BJ (cell line): ENCODE measurements around the gene PCNT. TPM values are rescaled to one million over a fixed set of nuclear protein-coding genes. Genes with fewer than 3 reads are reported as not detected.

Experiments
- CTCF ChIA-PET: fragments of 350-600 bp; formaldehyde crosslinking; extraction: SDS; loops from one replicate; lab custom pipeline; 2021; ENCODE audit warnings: antibody characterized with exemption, inconsistent platforms; lab: Yijun Ruan, JAX
- POLR2A ChIA-PET: fragments of 300-600 bp; sonication (Branson Sonifier 250); formaldehyde crosslinking; extraction: SDS; loops from one replicate; lab custom pipeline; 2021; ENCODE audit warnings: antibody characterized with exemption; lab: Charles Lee
- DNase-seq: peaks from one replicate; pipeline ENCODE4 v3.0.0-alpha.2; 2011; ENCODE audit warnings: low read depth
- H3K27me3 ChIP-seq: 2 replicates; pipeline ENCODE4 v1.6.0; 2011; ENCODE audit warnings: low read length; ENCODE audit not compliant: control insufficient read depth, insufficient read depth
- H3K36me3 ChIP-seq: 2 replicates; pipeline ENCODE4 v1.5.1; 2011; ENCODE audit warnings: low read length; ENCODE audit not compliant: control insufficient read depth, insufficient read depth
- H3K4me3 ChIP-seq: 2 replicates; pipeline ENCODE4 v1.5.1; 2011; ENCODE audit warnings: low read depth, mild to moderate bottlenecking, control low read depth, low read length
- polyA plus RNA-seq: library from polyadenylated mRNA; depleted of rRNA; stranded (reverse); fragments of >200 nt; gene quantifications from 2 replicates; pipeline ENCODE4 v1.2.3, GENCODE V29; 2011
- TF ChIP-seq, protein P1 (sequence below): IDR thresholded peaks from 2 replicates; pipeline ENCODE4 v1.5.1; 2011; ENCODE audit warnings: low read depth, mild to moderate bottlenecking, control low read depth, inconsistent platforms, low read length, moderate library complexity; ENCODE audit not compliant: insufficient read depth

PCNT gene
- polyA plus RNA-seq, 1 experiment = 11.0 TPM

DNA sequence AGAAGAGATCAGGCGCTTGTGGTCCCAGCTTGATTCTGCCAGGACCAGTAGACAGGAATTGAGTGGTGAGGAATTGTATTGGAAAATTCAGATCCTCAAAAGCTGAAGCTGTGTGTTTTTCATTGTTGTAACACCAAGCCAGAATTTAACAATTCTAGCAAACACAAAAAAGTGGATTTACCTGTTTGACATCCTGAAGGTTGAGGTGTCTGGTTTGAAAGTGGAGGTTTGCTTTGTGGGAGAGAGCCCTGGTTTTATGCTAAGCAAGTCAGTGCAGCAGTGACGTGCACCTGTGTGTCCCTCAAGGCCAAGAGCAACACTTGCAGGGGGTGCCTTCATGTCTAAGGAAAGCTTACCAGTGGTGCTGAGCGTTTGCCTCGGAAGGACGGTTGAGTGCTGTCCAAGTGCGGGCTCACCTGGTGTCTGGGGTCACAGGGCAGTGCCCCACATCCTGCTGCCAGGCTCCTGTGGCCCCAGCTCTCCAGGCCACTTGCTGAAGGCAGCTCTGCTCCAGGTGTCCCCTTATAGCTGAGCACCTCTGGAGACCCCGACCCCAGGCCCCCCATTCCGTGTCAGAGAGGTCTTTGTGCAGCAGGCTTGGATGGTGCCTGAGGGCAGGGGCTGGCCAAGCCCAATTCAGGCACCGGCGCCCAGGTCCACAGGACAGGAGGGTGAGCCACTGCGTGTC lies 27.7 kb downstream of the PCNT start:
- TF ChIP-seq, protein P1, sequence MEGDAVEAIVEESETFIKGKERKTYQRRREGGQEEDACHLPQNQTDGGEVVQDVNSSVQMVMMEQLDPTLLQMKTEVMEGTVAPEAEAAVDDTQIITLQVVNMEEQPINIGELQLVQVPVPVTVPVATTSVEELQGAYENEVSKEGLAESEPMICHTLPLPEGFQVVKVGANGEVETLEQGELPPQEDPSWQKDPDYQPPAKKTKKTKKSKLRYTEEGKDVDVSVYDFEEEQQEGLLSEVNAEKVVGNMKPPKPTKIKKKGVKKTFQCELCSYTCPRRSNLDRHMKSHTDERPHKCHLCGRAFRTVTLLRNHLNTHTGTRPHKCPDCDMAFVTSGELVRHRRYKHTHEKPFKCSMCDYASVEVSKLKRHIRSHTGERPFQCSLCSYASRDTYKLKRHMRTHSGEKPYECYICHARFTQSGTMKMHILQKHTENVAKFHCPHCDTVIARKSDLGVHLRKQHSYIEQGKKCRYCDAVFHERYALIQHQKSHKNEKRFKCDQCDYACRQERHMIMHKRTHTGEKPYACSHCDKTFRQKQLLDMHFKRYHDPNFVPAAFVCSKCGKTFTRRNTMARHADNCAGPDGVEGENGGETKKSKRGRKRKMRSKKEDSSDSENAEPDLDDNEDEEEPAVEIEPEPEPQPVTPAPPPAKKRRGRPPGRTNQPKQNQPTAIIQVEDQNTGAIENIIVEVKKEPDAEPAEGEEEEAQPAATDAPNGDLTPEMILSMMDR = no peak
- no peak for DNase-seq
- CTCF ChIA-PET = no interaction called here
- Histone ChIP-seq H3K27me3 (no peaks in the 10 kb centered on the region), H3K4me3 (no peak overlapping the region), H3K36me3 (peaks cover 59% of the 10 kb centered on the region)
- POLR2A ChIA-PET = no interaction called here

DNA sequence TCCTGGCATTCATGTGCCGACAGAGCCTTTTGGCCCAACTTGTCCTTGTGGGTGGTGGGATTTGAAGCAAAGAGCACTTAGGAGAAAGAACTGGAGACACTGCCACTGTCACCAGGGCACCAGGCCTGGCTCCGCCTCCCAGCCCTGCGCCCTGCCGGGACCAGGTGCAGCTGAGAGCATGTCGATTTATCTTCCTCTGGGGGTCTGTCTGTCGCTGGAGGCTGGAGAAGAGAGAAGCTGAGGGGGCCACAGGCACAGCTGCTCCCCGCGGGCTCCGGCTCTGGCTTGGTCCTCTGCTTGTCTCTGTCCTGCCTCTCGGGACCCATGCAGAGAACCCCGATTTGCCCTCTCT lies 28.2 kb downstream of the PCNT start:
- H3K4me3 ChIP-seq = no peak overlapping the region
- peaks cover 55% of the 10 kb centered on the region for H3K36me3 ChIP-seq
- no peaks in the 10 kb centered on the region for H3K27me3 ChIP-seq
- TF ChIP-seq, protein P1 = no peak
- POLR2A ChIA-PET = no interaction called here
- DNase-seq = no peak
- CTCF ChIA-PET = no interaction called here

DNA sequence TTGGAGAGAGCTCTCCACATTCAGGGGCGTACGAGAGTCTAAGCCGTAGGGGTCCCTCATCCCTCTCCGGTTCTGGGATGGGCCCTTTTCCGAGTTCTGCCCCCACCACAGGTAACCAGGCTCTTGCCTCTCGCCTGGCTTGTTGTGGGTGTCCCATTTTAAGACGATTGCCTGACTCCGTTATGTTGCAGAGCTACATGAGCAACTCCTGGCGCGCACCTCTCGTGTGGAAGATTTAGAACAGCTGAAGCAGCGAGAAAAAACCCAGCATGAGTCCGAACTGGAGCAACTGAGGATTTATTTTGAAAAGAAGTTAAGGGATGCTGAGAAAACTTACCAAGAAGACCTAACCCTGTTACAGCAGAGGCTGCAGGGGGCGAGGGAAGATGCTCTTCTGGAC lies 29.0 kb downstream of the PCNT start:
- no peak for DNase-seq
- Histone ChIP-seq H3K4me3 (no peak overlapping the region), H3K36me3 (peaks cover 51% of the 10 kb centered on the region), H3K27me3 (no peaks in the 10 kb centered on the region)
- ChIA-PET CTCF (no interaction called here), POLR2A (no interaction called here)
- TF ChIP-seq, protein P1 = no peak

DNA sequence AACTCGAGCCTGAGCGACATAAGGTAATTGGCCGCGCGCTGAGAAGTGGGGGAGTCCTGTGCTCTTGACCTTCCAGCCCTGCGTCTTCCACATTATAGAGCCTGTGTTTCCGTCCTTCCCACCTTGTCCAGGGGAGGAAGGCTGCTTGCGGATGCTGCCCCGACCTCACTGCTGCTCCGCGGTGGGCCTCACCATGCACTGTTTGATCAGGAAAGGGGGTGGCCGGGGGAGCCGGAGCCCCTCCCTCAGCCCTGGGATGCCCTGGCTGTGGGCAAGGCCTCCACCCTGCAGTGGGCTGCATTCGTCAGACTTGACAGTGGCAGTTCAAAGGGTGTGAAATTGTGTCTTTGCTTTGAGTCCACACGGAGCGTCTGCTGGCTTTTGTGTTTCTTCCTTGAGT lies 30.1 kb downstream of the PCNT start:
- ChIA-PET POLR2A (no interaction called here), CTCF (no interaction called here)
- peaks cover 50% of the 10 kb centered on the region for H3K36me3 ChIP-seq
- H3K4me3 ChIP-seq = no peak overlapping the region
- TF ChIP-seq, protein P1 = no peak
- DNase-seq = no peak
- H3K27me3 ChIP-seq = no peaks in the 10 kb centered on the region

DNA sequence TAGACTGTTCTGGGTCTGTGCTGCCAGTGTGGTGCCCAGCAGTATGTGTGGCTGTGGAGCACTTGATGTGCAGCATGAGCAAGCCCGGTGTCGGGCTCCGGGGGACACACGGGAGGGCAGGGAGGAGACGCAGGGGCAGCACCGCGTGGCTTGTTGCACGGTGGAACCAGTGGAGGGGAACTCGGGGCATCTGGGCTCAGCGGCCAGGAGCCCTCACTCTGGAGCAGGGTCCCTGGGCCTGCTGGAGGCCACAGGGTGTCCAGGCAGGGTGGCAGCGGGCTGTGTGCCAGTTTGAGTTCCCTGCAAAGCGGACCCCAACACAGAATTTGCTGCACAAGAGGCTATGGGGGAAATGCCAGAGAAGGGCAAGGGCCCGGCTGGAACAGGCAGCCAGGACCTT lies 30.6 kb downstream of the PCNT start:
- CTCF ChIA-PET = no interaction called here
- Histone ChIP-seq H3K4me3 (no peak overlapping the region), H3K36me3 (peaks cover 45% of the 10 kb centered on the region), H3K27me3 (no peaks in the 10 kb centered on the region)
- TF ChIP-seq, protein P1 = no peak
- no peak for DNase-seq
- POLR2A ChIA-PET = no interaction called here
